ENCODE measurements around the gene CCDC185.
A peak's percentile ranks its signal among the peaks of the same experiment; 100 is the strongest.

The CCDC185 gene

GRCh38 chr1:223348439-223348838 lies 44.8 kb upstream of the CCDC185 start:
- no peak overlapping the region for H3K27ac ChIP-seq
- TF ChIP-seq CTCF (conservative IDR thresholded peaks at IDR 0.05; ENCODE audit: low read depth) = no peak
- CTCF ChIA-PET = interaction anchor here (0.6 kb wide), 1 partner anchor 108 kb away, joined by 3 read pairs; no protein-coding TSS in a partner anchor
- POLR2A ChIA-PET (ENCODE audit: low non-redundant PET) = no interaction called here
- no peak for DNase-seq (ENCODE audit: low spot score)

- no peak for DNase-seq (ENCODE audit: low spot score)
- no peak for TF ChIP-seq CTCF (conservative IDR thresholded peaks at IDR 0.05; ENCODE audit: low read depth)
- ChIA-PET CTCF (no interaction called here), POLR2A (ENCODE audit: low non-redundant PET) (no interaction called here)
- H3K27ac ChIP-seq = no peak overlapping the region
Measured at GRCh38 chr1:223349241-223349640, 44.0 kb upstream of the CCDC185 start.

GRCh38 chr1:223350361-223350908 lies 42.8 kb upstream of the CCDC185 start:
- no peak overlapping the region for H3K27ac ChIP-seq
- TF ChIP-seq CTCF (conservative IDR thresholded peaks at IDR 0.05; ENCODE audit: low read depth) = no peak
- CTCF ChIA-PET = no interaction called here
- no peak for DNase-seq (ENCODE audit: low spot score)
- POLR2A ChIA-PET (ENCODE audit: low non-redundant PET) = no interaction called here

- H3K27ac ChIP-seq = no peak overlapping the region
- TF ChIP-seq CTCF (conservative IDR thresholded peaks at IDR 0.05; ENCODE audit: low read depth) = no peak
- ChIA-PET POLR2A (ENCODE audit: low non-redundant PET) (no interaction called here), CTCF (interaction anchor here (0.6 kb wide), 1 partner anchor 81 kb away, joined by 4 read pairs; no protein-coding TSS in a partner anchor)
- DNase-seq (ENCODE audit: low spot score) = no peak
Measured at GRCh38 chr1:223352944-223353343, 40.3 kb upstream of the CCDC185 start.

GRCh38 chr1:223353939-223354338 lies 39.3 kb upstream of the CCDC185 start:
- H3K27ac ChIP-seq = no peak overlapping the region
- ChIA-PET CTCF (no interaction called here), POLR2A (ENCODE audit: low non-redundant PET) (no interaction called here)
- DNase-seq (ENCODE audit: low spot score) = no peak
- no peak for TF ChIP-seq CTCF (conservative IDR thresholded peaks at IDR 0.05; ENCODE audit: low read depth)

- CTCF ChIA-PET = no interaction called here
- peak; percentile 88 for DNase-seq (ENCODE audit: low spot score)
- TF ChIP-seq CTCF (conservative IDR thresholded peaks at IDR 0.05; ENCODE audit: low read depth) = no peak
- POLR2A ChIA-PET (ENCODE audit: low non-redundant PET) = interaction anchor here (0.7 kb wide), 1 partner anchor 39 kb away, joined by 4 read pairs; no protein-coding TSS in a partner anchor
- no peak overlapping the region for H3K27ac ChIP-seq
Measured at GRCh38 chr1:223355699-223356098, 37.5 kb upstream of the CCDC185 start.
